ENCODE data around the gene MRPS23. TPM values are rescaled to one million over a fixed set of nuclear protein-coding genes. Genes with fewer than 3 reads are reported as not detected.

Gene MRPS23
- total and polyA plus RNA-seq, 2 of the 8 experiments (the other 6 are each of a cell fraction or from before 2014, with no cell fraction given) = 38.6 to 60.4 TPM

GRCh38 chr17:57808882-57809281 is 41.0 kb downstream of the MRPS23 start:
- Histone ChIP-seq H3K36me3 (ENCODE audit: control insufficient read depth in 2 of 4, insufficient read depth in 4 of 4, low read length in 3 of 4) (no peaks in the 10 kb centered on the region), H3K23ac (ENCODE audit: insufficient read length) (no peak overlapping the region), H3K9ac (replicated peaks in 1 of 4; ENCODE audit: extremely low read depth in 1 of 4, low read depth in 3 of 4, low read length in 3 of 4) (no peak overlapping the region), H2BK12ac (ENCODE audit: low read depth, low read length) (no peak overlapping the region), H2BK5ac (ENCODE audit: low read depth, low read length) (no peak overlapping the region), H4K8ac (ENCODE audit: extremely low read depth, insufficient read depth, low read length) (no peak overlapping the region), H3K9me3 (ENCODE audit: insufficient read depth in 2 of 2, low read depth in 1 of 2, low read length in 1 of 2) (no peaks in the 10 kb centered on the region), H3K27ac (ENCODE audit: low read depth, low read length) (no peak overlapping the region), H3K14ac (ENCODE audit: insufficient read length) (no peak overlapping the region), H4K20me1 (replicated peaks in 1 of 2; ENCODE audit: control insufficient read depth in 1 of 2, insufficient read depth in 2 of 2, low read length in 2 of 2) (no peaks in the 10 kb centered on the region), H3K18ac (ENCODE audit: extremely low read depth, low read length) (no peak overlapping the region), H3K23me2 (ENCODE audit: low read depth, low read length) (no peaks in the 10 kb centered on the region), H2AFZ (ENCODE audit: low read length) (no peak overlapping the region), H3K27me3 (replicated peaks in 1 of 4; ENCODE audit: control insufficient read depth in 3 of 4, extremely low read depth in 1 of 4, insufficient read depth in 3 of 4, low read length in 3 of 4) (no peaks in the 10 kb centered on the region; a peak in 2 of 7 replicates), H2BK15ac (ENCODE audit: low read length) (no peak overlapping the region), H3K4me3 (ENCODE audit: extremely low read depth in 1 of 4, insufficient read depth in 2 of 4, low read depth in 3 of 4, low read length in 4 of 4) (no peak overlapping the region), H2BK20ac (ENCODE audit: low read length) (no peak overlapping the region), H3K79me1 (ENCODE audit: low read depth, low read length) (no peaks in the 10 kb centered on the region), H3K4me2 (ENCODE audit: insufficient read depth in 1 of 2, low read depth in 2 of 2, low read length in 2 of 2) (no peak overlapping the region), H3K56ac (replicated peaks; ENCODE audit: insufficient read length, low read depth, low read length) (no peak overlapping the region), H3K4ac (replicated peaks; ENCODE audit: insufficient read length, low read depth, low read length) (no peak overlapping the region), H3K4me1 (replicated peaks in 1 of 4; ENCODE audit: control insufficient read depth in 3 of 4, insufficient read depth in 4 of 4, low read length in 3 of 4) (no peaks in the 10 kb centered on the region; a peak in 1 of 7 replicates), H2BK120ac (replicated peaks; ENCODE audit: low read depth, low read length) (no peak overlapping the region), H2AK5ac (ENCODE audit: low read depth, low read length) (no peak overlapping the region), H3K79me2 (ENCODE audit: control insufficient read depth in 1 of 2, insufficient read depth in 2 of 2, low read length in 2 of 2) (no peaks in the 10 kb centered on the region), H4K5ac (ENCODE audit: insufficient read length, low read depth, low read length) (no peak overlapping the region), H4K91ac (replicated peaks; ENCODE audit: insufficient read length, low read length) (no peak overlapping the region)
- WGBS, 2 experiments (ENCODE audit: extremely low coverage in 1 of 2, insufficient coverage in 1 of 2, insufficient read length in 1 of 2, insufficient replicate concordance in 2 of 2, low coverage in 1 of 2, low lambda C conversion rate in 2 of 2, missing lambda C conversion rate in 1 of 2) = 95% methylated on average over 5 of the region's 5 CpGs; no CpG with 5 or more reads in 1 of the 2 experiments
- CTCF ChIA-PET (ENCODE audit: partially characterized antibody) = interaction anchor here (0.8 to 0.9 kb wide), 2 partner anchors 10 to 25 kb away, joined by 3 to 4 read pairs; no protein-coding TSS in a partner anchor
- POLR2A ChIA-PET (ENCODE audit: partially characterized antibody) = no interaction called here
- FAIRE-seq (no peak), DNase-seq (ENCODE audit: low read depth in 1 of 2, low spot score in 2 of 2) (no peak)
- TF ChIP-seq MAFK (IDR thresholded peaks at IDR 0.05; ENCODE audit: low read depth, low read length) (no peak), CREB1 (IDR thresholded peaks at IDR 0.05) (no peak), SIX5 (IDR thresholded peaks at IDR 0.05; ENCODE audit: low read depth, low read length) (no peak)
